NCI-H526 (cell line): Measurements from ENCODE around the gene EGFLAM.
"Not testable (repeated sequence)": the region's sequence is repeated elsewhere in the genome, so short reads cannot be mapped to it uniquely, and the experiment has no call there.

Experiments used
- DNase-seq, 2 experiments: peaks; one replicate each; lab custom pipeline; 2025; lab: John Stamatoyannopoulos, UW

The EGFLAM gene

GRCh38 chr5:38329132-38329715 is 70.9 kb downstream of the EGFLAM start:
- no peak for DNase-seq

DNA sequence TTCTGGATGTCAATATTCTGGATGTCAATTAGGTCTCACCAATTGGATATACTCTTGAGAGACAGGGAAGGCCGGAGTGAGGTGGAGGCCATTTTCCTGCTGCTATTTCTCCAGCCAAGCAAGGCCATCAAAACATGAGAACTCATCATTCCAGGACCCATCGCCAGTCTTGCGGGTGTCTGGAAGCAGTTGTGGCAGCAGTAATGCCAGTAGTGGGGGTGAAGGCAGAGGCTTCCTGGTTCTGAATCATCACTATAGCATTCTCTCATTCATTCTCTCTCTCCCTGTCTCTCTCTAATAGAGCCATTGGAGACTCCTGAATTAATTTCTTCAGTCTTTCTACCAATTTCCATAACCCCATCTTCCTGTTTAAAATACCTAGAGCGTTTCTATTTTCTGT is 71.8 kb downstream of the EGFLAM start:
- DNase-seq: no peak

DNA sequence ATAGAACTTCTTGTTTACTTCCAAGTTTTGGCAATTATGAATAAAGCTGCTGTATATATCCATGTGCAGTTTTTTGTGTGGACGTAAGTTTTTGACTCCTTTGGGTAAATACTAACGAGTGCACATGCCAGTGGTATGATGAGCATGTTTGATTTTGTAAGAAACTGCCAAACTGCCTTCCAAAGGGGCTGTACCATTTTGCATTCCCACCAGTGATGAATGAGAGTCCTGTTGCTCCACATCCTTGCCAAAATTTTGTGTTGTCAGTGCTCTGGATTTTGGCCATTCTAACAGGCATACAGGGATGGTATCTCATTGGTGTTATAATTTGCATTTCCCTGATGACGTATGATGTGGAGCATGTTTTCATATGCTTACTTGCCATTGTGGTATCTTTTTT is 73.5 kb downstream of the EGFLAM start:
- no peak for DNase-seq

DNA sequence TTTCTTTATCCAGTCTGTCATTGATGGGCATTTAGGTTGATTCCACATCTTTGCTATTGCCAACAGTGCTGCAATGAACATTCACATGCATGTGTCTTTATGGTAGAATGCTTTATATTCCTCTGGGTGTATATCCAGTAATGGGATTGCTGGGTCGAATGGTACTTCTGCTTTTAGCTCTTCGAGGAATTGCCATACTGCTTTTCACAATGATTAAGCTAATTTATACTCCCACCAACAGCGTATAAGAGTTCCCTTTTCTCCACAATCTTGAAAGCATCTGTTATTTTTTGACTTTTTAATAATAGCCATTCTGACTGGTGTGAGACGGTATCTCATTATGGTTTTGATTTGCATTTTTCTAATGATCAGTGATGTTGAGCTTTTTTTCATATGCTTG is 74.8 kb downstream of the EGFLAM start:
- DNase-seq: not testable (repeated sequence)

DNA sequence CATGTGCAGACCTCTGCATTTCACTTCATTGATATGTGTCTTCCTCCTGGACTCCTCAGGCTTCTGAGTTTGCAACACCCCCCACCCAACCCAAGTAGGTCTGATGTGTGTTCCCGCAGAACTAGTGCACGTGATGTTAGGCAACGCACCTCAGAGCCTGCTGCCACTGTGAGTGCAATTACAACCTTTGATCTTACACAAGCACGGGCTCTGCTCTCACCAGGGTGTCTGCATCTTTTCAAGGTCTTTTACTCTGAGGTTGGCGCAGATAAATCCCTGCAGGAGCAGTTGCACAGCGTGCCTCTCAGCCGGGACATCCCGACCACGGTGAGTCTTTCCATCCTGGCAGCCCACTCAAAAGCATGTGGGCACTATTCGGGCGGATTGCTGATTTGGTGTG is 80.1 kb downstream of the EGFLAM start:
- DNase-seq: no peak

GRCh38 chr5:38339446-38339845 is 81.1 kb downstream of the EGFLAM start:
- DNase-seq: no peak

DNA sequence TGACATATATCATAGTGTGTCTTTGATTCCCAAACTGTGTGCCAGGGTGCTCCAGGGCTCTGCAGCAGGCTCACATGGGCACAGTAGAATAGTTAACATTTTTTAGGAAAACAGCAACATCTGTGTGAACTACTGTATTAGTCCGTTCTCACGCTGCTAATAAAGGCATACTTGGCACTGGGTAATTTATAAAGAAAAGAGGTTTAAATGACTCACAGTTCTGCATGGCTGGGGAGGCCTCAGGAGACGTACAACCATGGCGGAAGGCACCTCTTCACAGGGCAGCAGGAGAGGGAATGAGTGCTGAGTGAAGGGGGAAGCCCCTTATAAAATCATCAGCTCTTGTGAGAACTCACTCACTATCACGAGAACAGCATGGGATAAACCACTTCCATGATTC is 82.7 kb downstream of the EGFLAM start:
- no peak for DNase-seq

DNA sequence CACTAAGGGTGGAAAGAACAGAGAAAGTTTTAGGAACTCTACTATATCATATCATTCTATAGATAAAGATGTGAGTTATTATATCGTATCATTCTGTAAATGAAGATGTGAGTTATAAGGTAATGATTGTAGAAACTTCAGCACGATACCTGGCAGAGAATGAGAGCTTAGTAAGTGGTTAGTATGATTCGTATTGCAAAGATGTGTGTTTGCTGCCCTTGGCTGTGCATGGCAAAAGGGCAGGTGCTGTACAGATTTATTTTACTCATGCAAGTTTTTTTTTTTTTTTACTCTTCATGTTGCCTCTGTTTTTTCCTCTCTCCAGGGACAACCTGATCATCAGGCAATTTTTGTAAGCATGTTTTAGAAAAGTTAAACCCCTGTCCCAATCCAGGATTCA is 83.3 kb downstream of the EGFLAM start:
- DNase-seq: no peak

DNA sequence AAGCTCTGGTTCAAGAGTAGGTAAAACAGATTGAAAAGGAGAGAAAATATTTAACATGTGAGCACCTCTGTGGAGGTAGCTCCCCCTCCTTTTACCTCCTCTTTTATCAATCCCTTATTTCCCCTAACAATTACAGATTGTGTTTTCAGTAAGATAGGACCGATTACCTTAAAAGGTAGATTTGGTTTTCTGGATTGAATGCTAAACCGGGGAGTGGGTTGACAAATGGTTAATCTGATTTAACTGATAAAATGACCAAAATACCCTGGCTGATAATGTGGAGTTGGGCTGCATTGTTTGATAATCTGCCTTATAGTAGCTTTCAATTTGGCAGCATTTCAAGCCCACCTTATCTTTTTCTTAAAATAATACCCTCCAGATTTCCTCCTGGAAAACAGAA is 83.9 kb downstream of the EGFLAM start:
- no peak for DNase-seq

DNA sequence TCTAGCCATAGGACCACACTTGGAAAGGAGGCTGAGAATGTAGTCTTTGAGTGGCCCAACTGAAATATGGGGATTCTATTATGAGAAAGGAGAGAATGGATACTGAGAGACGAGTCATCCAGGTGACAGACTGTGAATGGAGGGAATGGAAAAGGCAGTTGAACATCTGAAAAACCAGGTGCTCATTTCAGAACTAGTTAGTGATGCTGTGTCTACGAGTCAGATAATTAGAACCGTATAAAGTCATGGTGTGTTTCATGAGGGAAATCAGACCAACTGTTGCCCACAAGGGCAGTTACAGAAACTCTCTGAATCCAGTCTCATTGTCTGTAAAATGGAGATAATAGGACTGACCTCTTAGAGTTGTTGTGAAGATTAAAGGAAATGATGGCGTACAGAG is 86.5 kb downstream of the EGFLAM start:
- DNase-seq: no peak

DNA sequence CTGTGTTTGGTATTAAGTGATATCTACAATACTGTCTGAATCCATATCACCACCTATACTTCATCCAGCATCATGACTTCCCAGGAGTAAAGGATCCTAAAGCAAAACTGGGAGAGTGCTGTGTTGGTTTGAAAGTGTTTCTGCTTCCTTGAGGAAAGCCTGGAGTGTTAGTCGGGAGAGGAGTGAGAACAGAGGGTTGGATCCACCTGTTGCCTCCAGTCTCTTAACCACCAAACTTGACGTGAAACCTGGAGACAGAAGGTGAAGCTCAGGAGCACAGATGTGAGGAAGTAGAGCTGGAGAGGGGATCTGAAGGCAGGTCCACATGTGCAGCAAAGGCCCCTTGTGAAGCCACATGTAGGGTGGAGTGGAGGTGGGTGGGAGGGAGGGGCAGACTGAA is 88.2 kb downstream of the EGFLAM start:
- no peak for DNase-seq

DNA sequence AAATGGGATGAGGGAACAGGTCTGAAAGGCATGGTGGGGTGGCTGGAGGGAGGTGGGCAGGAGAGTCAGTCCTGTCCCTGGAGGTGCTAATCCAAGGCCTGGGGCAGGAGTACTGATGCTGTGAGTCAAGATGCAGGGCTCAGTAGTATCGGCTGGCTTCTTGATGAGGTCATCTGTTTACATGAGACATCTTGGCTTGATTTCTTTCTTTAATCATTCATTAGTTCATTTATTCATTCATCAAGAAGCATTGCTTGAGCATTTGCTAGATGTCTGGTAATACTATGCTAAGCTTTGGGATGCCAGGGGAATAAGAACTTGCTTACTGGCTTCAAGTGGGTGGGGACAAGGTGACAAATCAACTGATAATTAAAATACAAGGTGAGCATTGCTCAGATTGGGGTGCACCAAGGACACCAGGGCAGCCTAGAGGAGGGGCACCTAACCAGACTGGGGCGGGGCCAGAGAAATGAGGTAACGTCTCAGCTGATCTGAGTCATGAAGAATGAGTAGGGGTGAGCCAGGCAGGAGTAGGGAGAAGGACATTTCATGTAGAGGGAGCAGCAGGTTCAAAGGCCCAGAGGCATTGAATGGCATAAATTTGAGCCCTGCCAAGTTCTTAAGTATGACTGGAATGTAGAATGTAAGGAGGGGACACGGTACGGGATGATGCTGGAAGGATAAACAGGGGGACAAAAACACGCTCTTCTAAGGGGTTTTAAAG is 88.8 kb downstream of the EGFLAM start:
- no peak for DNase-seq

- no peak for DNase-seq
These were observed 89.5 kb downstream of the EGFLAM start for GRCh38 chr5:38347896-38348295.

GRCh38 chr5:38360323-38361061 is 102.1 kb downstream of the EGFLAM start:
- DNase-seq: no peak

DNA sequence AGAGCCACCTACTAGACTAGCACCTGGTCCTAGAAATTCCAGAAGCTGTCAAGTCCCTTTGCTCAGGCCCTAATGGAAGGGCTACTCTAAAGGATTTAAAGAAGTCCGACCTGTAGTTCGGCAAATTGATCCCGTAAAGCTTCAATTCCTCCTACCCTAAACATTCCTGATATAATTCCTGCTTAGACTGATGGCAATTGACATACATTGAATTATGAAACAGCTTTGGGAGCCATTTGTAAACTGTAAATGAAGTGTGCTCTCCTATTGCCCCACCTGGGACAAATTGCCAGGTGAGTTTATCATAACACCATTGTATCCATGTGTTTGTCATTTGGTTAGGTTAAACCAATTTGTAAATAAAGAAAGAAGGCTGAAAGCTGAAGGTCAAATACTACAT is 104.4 kb downstream of the EGFLAM start:
- no peak for DNase-seq

- DNase-seq: no peak
These were observed 106.5 kb downstream of the EGFLAM start for GRCh38 chr5:38364825-38365224.

GRCh38 chr5:38367410-38367809 is 109.1 kb downstream of the EGFLAM start:
- DNase-seq: no peak

DNA sequence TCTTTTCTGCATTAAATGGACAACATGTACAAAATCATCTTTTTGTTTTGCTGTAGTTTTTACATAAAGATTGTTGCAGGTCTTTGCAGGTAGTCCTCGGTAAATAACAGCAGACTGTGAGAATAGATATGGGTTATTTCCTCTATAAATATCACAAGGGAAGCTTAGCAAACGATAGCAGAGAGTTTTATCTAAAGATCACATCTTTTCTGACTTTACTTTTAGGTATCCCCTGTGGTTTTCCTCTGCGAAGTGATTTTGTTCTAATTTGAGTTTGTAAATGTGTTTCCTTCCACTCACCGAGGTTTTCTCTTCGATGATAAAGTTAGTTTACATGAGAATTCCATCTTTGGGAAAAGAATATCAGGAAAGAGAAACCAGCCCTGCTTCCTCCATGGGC is 109.6 kb downstream of the EGFLAM start:
- DNase-seq: no peak

DNA sequence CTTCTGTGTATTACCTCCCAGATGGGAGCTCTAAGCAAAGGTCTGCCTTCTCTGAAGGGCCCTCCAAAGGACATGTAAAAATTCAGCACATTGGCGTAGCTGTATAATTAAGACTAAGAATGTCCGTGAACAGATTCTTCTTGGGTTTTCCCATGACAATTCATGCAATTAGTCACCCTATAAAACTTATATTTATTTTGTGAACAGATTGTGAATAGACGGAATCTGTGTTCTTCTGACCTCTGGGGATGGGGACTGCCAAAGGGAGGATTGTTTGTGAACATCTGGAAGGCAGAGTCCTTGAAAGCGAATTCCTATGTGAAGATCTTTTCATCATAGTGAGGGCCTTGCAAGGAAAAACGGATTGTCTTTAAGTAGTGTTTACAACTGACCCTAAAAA is 111.3 kb downstream of the EGFLAM start:
- no peak for DNase-seq

DNA sequence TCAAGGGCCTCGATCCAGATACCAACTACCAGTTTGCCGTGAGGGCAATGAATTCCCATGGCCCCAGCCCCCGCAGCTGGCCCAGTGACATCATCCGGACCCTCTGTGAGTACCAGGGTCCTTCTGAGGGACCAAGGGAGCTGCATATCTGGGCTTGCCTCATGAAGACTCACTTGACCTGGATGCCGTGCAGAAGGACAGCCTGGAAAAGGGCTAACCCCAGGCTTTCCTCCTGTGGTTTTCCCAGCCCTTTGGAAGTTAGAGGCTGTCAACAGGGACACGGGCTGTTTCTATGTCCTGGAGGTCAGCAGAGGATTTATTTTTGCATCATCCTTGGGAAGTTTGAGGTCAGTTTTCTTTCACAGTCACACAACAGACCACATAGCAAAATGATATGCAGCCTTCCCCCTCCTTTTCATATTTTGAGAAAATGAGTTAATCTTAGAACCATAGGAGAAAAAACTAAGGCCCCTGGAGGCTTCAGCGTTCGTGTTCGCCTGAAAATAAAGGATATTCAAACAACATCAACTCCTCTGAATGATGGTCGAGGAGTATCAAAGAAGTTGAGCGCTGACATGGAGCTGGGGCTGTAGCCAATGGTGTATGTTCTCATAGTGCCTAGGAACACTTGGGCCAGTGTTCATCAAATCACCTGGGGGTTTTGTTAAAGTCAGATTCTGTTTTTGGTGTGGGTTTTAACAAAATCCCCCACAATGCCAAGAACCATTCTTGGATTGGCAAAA is 112.2 kb downstream of the EGFLAM start:
- no peak for DNase-seq

- DNase-seq: no peak
These were observed 113.2 kb downstream of the EGFLAM start for GRCh38 chr5:38371596-38371995.

DNA sequence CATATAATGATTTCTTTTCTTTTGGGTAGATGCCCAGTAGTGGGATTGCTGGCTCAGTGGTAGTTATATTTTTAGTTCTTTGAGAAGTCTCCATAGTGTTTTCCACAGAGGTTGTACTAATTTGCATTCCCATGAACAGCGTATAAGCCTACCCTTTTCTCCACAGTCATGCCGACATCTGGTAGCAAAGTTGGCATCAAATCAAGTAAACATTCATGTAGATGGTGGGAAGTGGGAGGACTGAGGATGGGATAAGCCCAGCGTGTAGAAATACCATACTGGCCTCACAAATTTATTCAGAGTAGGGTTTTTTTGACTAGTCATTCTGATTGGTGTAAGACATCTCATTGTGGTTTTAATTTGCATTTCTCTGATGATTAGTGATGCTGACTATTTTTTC is 115.4 kb downstream of the EGFLAM start:
- DNase-seq: no peak

GRCh38 chr5:38375423-38375822 is 117.1 kb downstream of the EGFLAM start:
- no peak for DNase-seq
